GM12891 (cell line): ENCODE data around the gene CAPN10.

Source experiments
- POLR2A ChIP-seq: IDR thresholded peaks from 2 replicates; pipeline ENCODE4 v1.6.1; 2011; ENCODE audit warnings: low read depth, low read length, control low read depth
- POLR2AphosphoS5 ChIP-seq: IDR thresholded peaks from 2 replicates; pipeline ENCODE4 v1.6.1; 2011; ENCODE audit warnings: low read depth, low read length, control low read depth
- POU2F2 ChIP-seq: IDR thresholded peaks from 2 replicates; pipeline ENCODE4 v1.6.1; 2011; ENCODE audit warnings: low read depth, mild to moderate bottlenecking, control low read depth, low read length, moderate library complexity
- SPI1 ChIP-seq: IDR thresholded peaks from 2 replicates; pipeline ENCODE4 v1.6.1; 2011; ENCODE audit warnings: low read depth, low read length, control low read depth
- TAF1 ChIP-seq: IDR thresholded peaks from 2 replicates; pipeline ENCODE4 v1.6.1; 2011; ENCODE audit warnings: low read depth, low read length, control low read depth

- TF ChIP-seq POLR2AphosphoS5 (no peak), TAF1 (no peak), POLR2A (no peak), SPI1 (no peak), POU2F2 (no peak)
These were observed 42.5 kb downstream of the CAPN10 start for GRCh38 chr2:240628808-240629618.
